Measurements from ENCODE around the gene ZMYND8. TPM values are rescaled to one million over a fixed set of nuclear protein-coding genes. Genes with fewer than 3 reads are reported as not detected.

Gene ZMYND8
- total and polyA plus RNA-seq, 7 donors = 7.8 to 46.0 (median 24.8) TPM

GRCh38 chr20:47252879-47253307, 103.6 kb downstream of the ZMYND8 start:
- no peak for TF ChIP-seq POLR2AphosphoS5 (IDR thresholded peaks at IDR 0.05)
- TF ChIP-seq POLR2A (IDR thresholded peaks at IDR 0.05) = no peak
- intact Hi-C loops (cut with DNase I) = no loop called here
- no peaks in the 10 kb centered on the region for H3K9me3 ChIP-seq
- H3K4me3 ChIP-seq = no peak overlapping the region
- 71 to 86% methylated on average over 3 of the region's 3 CpGs for WGBS, 2 donors
- no peak for DNase-seq
- peak overlapping the region in 3 of 4 donors; percentile 32 to 61 (median 41) for H3K27ac ChIP-seq
- H3K4me1 ChIP-seq = peaks cover 0 to 34% (median 29%) of the 10 kb centered on the region in 4 donors
- peaks cover 9 to 47% (median 20%) of the 10 kb centered on the region in 4 donors for H3K36me3 ChIP-seq
- no peaks in the 10 kb centered on the region for H3K27me3 ChIP-seq

- H3K4me1 ChIP-seq = peaks cover 0 to 26% (median 20%) of the 10 kb centered on the region in 4 donors
- no peaks in the 10 kb centered on the region for H3K27me3 ChIP-seq
- TF ChIP-seq POLR2AphosphoS5 (IDR thresholded peaks at IDR 0.05) (no peak), CTCF (IDR thresholded peaks at IDR 0.05) (no peak), POLR2A (IDR thresholded peaks at IDR 0.05) (no peak), EP300 (IDR thresholded peaks at IDR 0.05) (no peak)
- peaks cover 10 to 61% (median 24%) of the 10 kb centered on the region in 4 donors for H3K36me3 ChIP-seq
- intact Hi-C loops (cut with DNase I) = no loop called here
- H3K9me3 ChIP-seq = no peaks in the 10 kb centered on the region
- DNase-seq = no peak
- WGBS, 2 donors = 86 to 96% methylated on average over 19 of the region's 19 CpGs
- peak overlapping the region in 1 of 4 donors; percentile 61 for H3K27ac ChIP-seq
- H3K4me3 ChIP-seq = no peak overlapping the region
Observed at GRCh38 chr20:47251154-47252020, 105.1 kb downstream of the ZMYND8 start.

DNA sequence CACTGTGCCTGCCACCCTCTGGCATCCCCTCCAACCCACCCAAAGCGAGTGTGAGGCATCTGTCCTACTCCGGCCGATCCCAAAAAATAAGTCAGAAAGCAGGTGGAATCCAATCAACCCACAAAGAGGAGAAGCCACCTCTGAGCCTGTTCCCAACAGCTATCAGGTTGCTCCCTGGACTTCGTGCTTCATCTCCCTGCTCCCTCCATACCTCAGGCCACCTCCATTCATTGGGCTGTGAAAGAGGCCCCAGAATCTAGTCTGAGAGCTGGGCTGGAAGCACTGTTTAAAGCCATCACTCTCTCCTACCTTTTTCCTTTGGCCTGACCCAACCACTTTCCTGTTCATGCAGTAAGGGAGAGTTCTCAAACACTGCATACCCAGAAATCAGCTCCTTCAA, 106.1 kb downstream of the ZMYND8 start:
- DNase-seq = no peak
- Histone ChIP-seq H3K4me1 (peaks cover 0 to 25% (median 19%) of the 10 kb centered on the region in 4 donors), H3K4me3 (no peak overlapping the region), H3K36me3 (peaks cover 16 to 72% (median 34%) of the 10 kb centered on the region in 4 donors), H3K27me3 (no peaks in the 10 kb centered on the region), H3K27ac (no peak overlapping the region), H3K9me3 (no peaks in the 10 kb centered on the region)
- intact Hi-C loops (cut with DNase I) = no loop called here
- WGBS, 2 donors = 98% methylated on average over 4 of the region's 4 CpGs
- no peak for TF ChIP-seq CTCF (IDR thresholded peaks at IDR 0.05)
- TF ChIP-seq POLR2A (IDR thresholded peaks at IDR 0.05) = no peak
- no peak for TF ChIP-seq EP300 (IDR thresholded peaks at IDR 0.05)
- TF ChIP-seq POLR2AphosphoS5 (IDR thresholded peaks at IDR 0.05) = no peak

DNA sequence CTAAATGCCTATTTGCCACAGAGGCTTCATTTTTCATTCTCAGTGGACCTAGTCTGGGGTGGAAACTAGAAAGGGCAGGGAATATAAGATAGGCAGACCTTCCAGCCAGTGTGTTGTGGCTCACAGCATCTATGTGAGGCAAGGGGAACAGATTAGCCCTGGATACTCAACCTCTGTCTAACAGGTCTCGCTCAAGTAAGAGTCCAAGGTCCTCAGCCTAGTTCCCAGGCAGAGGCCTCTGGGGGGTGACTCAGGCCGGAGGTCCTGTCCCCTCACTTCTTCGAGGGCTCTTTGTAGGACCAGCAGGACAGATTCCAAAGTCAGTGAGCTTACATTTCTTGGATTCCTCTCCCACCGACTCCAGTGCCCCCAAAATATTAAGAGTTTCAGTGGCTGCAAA, 106.6 kb downstream of the ZMYND8 start:
- DNase-seq = no peak
- H3K27ac ChIP-seq = no peak overlapping the region
- no peak overlapping the region for H3K4me3 ChIP-seq
- peaks cover 0 to 22% (median 15%) of the 10 kb centered on the region in 4 donors for H3K4me1 ChIP-seq
- H3K27me3 ChIP-seq = no peaks in the 10 kb centered on the region
- no peaks in the 10 kb centered on the region for H3K9me3 ChIP-seq
- 94 to 95% methylated on average over 4 of the region's 4 CpGs for WGBS, 2 donors
- H3K36me3 ChIP-seq = peaks cover 18 to 76% (median 36%) of the 10 kb centered on the region in 4 donors
- intact Hi-C loops (cut with DNase I) = no loop called here
- TF ChIP-seq CTCF (IDR thresholded peaks at IDR 0.05) = no peak
- TF ChIP-seq POLR2AphosphoS5 (IDR thresholded peaks at IDR 0.05) = no peak
- TF ChIP-seq EP300 (IDR thresholded peaks at IDR 0.05) = no peak
- no peak for TF ChIP-seq POLR2A (IDR thresholded peaks at IDR 0.05)

DNA sequence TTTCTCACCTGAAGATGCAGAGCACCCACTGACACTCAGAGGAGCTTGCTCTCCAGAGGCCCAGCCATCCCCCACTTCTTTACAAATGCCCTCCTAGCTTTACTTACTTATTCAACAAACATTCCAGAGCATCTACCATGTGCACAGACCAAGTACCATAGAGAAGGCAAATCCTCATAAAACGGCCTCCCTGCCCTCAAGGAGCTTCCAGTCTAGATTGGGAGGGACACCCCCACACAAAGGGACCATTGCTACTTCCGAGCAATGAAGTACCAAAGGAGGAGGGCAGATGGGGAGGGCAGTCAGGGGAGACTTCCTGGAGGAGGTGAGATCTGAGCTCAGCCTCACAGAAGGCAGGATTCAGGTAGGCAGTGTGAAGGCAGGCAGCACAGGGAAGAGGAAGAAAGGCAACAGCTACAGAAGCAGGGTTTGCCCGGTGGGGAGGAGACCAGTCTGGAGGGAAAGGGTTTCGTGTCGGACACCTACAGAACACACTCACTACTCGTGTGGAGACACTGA, 108.0 kb downstream of the ZMYND8 start:
- TF ChIP-seq POLR2AphosphoS5 (IDR thresholded peaks at IDR 0.05) (no peak), EP300 (IDR thresholded peaks at IDR 0.05) (no peak)
- H3K9me3 ChIP-seq = no peaks in the 10 kb centered on the region
- peaks cover 18 to 83% (median 39%) of the 10 kb centered on the region in 4 donors for H3K36me3 ChIP-seq
- intact Hi-C loops (cut with DNase I) = no loop called here
- H3K27ac ChIP-seq = no peak overlapping the region
- peaks cover 0 to 8% (median 2%) of the 10 kb centered on the region in 4 donors for H3K4me1 ChIP-seq
- H3K4me3 ChIP-seq = no peak overlapping the region
- no peaks in the 10 kb centered on the region for H3K27me3 ChIP-seq
- DNase-seq = no peak
- WGBS, 2 donors = 92 to 97% methylated on average over 6 of the region's 6 CpGs
